SK-N-SH (cell line): ENCODE measurements around the gene MAN2A1. TPM values are rescaled to one million over a fixed set of nuclear protein-coding genes. Genes with fewer than 3 reads are reported as not detected.

Source experiments
- CTCF ChIA-PET: fragments of 300-600, 350-600 bp; formaldehyde crosslinking; extraction: SDS; loops from one replicate; lab custom pipeline; 2021; lab: Yijun Ruan, JAX
- POLR2A ChIA-PET: fragments of 350-600 bp; sonication (Branson Sonifier 250); formaldehyde crosslinking; extraction: SDS; loops from one replicate; lab custom pipeline; 2020; ENCODE audit warnings: antibody characterized with exemption, inconsistent platforms; lab: Yijun Ruan, JAX
- DNase-seq: peaks from one replicate; pipeline ENCODE4 v3.0.0; 2012
- H2AFZ ChIP-seq: fragments of 200-600 bp; sonication (generic); 2 replicates; pipeline ENCODE4 v1.8.1; 2016; ENCODE audit warnings: antibody characterized with exemption, mild to moderate bottlenecking, low read depth
- H3F3A ChIP-seq: fragments of 200-600 bp; sonication (generic); replicated peaks from 2 replicates; pipeline ENCODE3; 2016; ENCODE audit warnings: antibody characterized with exemption, mild to moderate bottlenecking; ENCODE audit not compliant: insufficient read depth
- H3K27ac ChIP-seq, 2 experiments: fragments of 200-500 bp in 1 of 2; fragments of 200-600 bp in 1 of 2; sonication (Bioruptor generic) in 1 of 2; sonication (generic), shearing (Covaris generic) in 1 of 2; 2 replicates each; pipeline versions ENCODE4 v1.5.1 to v1.6.1; 2014 to 2016; ENCODE audit warnings: low read depth in 2 of 2, inconsistent platforms in 1 of 2, low read length in 1 of 2, mild to moderate bottlenecking in 1 of 2, mixed read lengths in 1 of 2
- H3K27me3 ChIP-seq: fragments of 200-600 bp; sonication (generic), shearing (Covaris generic); 2 replicates; pipeline ENCODE4 v1.6.1; 2016; ENCODE audit warnings: mixed run types; ENCODE audit not compliant: insufficient read depth
- H3K36me3 ChIP-seq, 2 experiments: fragments of 200-500 bp in 1 of 2; fragments of 200-600 bp in 1 of 2; sonication (Bioruptor generic) in 1 of 2; sonication (generic) in 1 of 2; replicated peaks in 1 of 2; 2 replicates each; pipeline versions ENCODE3 to v1.5.1; 2014 to 2016; ENCODE audit warnings: low read length in 1 of 2, mild to moderate bottlenecking in 1 of 2; ENCODE audit not compliant: insufficient read depth in 2 of 2, control insufficient read depth in 1 of 2
- H3K4me1 ChIP-seq, 2 experiments: fragments of 200-500 bp in 1 of 2; fragments of 200-600 bp in 1 of 2; sonication (Bioruptor generic) in 1 of 2; sonication (generic), shearing (Covaris generic) in 1 of 2; 2 replicates each; pipeline versions ENCODE4 v1.5.1 to v1.6.1; 2014 to 2016; ENCODE audit warnings: low read depth in 1 of 2, low read length in 1 of 2, mixed run types in 1 of 2; ENCODE audit not compliant: insufficient read depth in 2 of 2, control insufficient read depth in 1 of 2
- H3K4me2 ChIP-seq: fragments of 200-600 bp; sonication (generic), shearing (Covaris generic); 2 replicates; pipeline ENCODE4 v1.6.1; 2017; ENCODE audit warnings: mixed run types
- H3K4me3 ChIP-seq, 2 experiments: fragments of 200-500 bp in 1 of 2; fragments of 200-600 bp in 1 of 2; sonication (Bioruptor generic) in 1 of 2; sonication (generic), shearing (Covaris generic) in 1 of 2; 2 replicates each; pipeline versions ENCODE4 v1.5.1 to v1.8.1; 2014 to 2016; ENCODE audit warnings: low read depth in 2 of 2, inconsistent platforms in 1 of 2, low read length in 1 of 2, mild to moderate bottlenecking in 1 of 2, mixed read lengths in 1 of 2, moderate library complexity in 1 of 2
- H3K79me2 ChIP-seq: fragments of 200-600 bp; sonication (generic); 2 replicates; pipeline ENCODE4 v1.8.1; 2017; ENCODE audit warnings: mild to moderate bottlenecking; ENCODE audit not compliant: insufficient read depth
- H3K9ac ChIP-seq: fragments of 200-600 bp; sonication (generic); 2 replicates; pipeline ENCODE4 v1.6.1; 2017; ENCODE audit warnings: mixed run types
- H3K9me2 ChIP-seq: fragments of 200-600 bp; sonication (generic); 2 replicates; pipeline ENCODE4 v1.6.1; 2017; ENCODE audit warnings: mixed run types
- H3K9me3 ChIP-seq: fragments of 200-600 bp; sonication (generic); 2 replicates; pipeline ENCODE4 v1.6.1; 2017; ENCODE audit warnings: mixed run types, mild to moderate bottlenecking, moderate library complexity
- H4K20me1 ChIP-seq: fragments of 200-600 bp; sonication (generic); 2 replicates; pipeline ENCODE4 v1.6.1; 2017; ENCODE audit warnings: mild to moderate bottlenecking, mixed run types; ENCODE audit not compliant: insufficient read depth
- CHD2 ChIP-seq: fragments of 150-350 bp; IDR thresholded peaks from 2 replicates; pipeline ENCODE4 v1.6.1; 2018; ENCODE audit warnings: low read length; ENCODE audit not compliant: partially characterized antibody
- ELF1 ChIP-seq: IDR thresholded peaks from 2 replicates; pipeline ENCODE4 v1.4.0; 2012
- EP300 ChIP-seq, 2 experiments: IDR thresholded peaks; 2 replicates each; pipeline versions ENCODE4 v1.4.0 to v1.6.1; 2012; ENCODE audit warnings: borderline replicate concordance in 1 of 2, low read depth in 1 of 2, low read length in 1 of 2
- FOXJ3 ChIP-seq: sonication (generic); formaldehyde crosslinking; IDR thresholded peaks from 2 replicates; pipeline ENCODE4 v1.5.1; 2020; ENCODE audit warnings: mild to moderate bottlenecking, missing genetic modification reagents
- GABPA ChIP-seq: IDR thresholded peaks from 2 replicates; pipeline ENCODE4 v1.4.0; 2012; ENCODE audit warnings: low read depth, mild to moderate bottlenecking
- NFIC ChIP-seq: IDR thresholded peaks from 2 replicates; pipeline ENCODE4 v1.4.0; 2012; ENCODE audit warnings: borderline replicate concordance
- NRF1 ChIP-seq: IDR thresholded peaks from 2 replicates; pipeline ENCODE4 v1.6.1; 2012; ENCODE audit warnings: low read depth, mild to moderate bottlenecking, low read length
- TEAD4 ChIP-seq: IDR thresholded peaks from 2 replicates; pipeline ENCODE4 v1.4.0; 2012; ENCODE audit warnings: mild to moderate bottlenecking, borderline replicate concordance; ENCODE audit not compliant: insufficient read depth
- WGBS: methylation state at CpG from one replicate; pipeline ENCODE4 v1.1.6; 2017; ENCODE audit warnings: low lambda C conversion rate; 5-methylcytosine and 5-hydroxymethylcytosine counted together
- polyA plus RNA-seq, 3 experiments: library from polyadenylated mRNA; depleted of rRNA; stranded (reverse); fragments of >200 nt; gene quantifications; 2 replicates each; pipeline ENCODE4 v1.2.3, GENCODE V29; 2012
- TF ChIP-seq, protein P1 (sequence below): fragments of 150-350 bp; IDR thresholded peaks from 2 replicates; pipeline ENCODE4 v1.6.1; 2017; ENCODE audit warnings: antibody characterized with exemption, low read length, low read depth, borderline replicate concordance
- TF ChIP-seq, protein P2 (sequence below): fragments of 200-600 bp; sonication (generic); IDR thresholded peaks from 2 replicates; pipeline ENCODE4 v1.6.1; 2017; ENCODE audit warnings: antibody characterized with exemption, mild to moderate bottlenecking, moderate library complexity
- TF ChIP-seq, protein P3 (sequence below): IDR thresholded peaks from 2 replicates; pipeline ENCODE4 v1.4.0; 2012; ENCODE audit warnings: low read depth, borderline replicate concordance
- TF ChIP-seq, protein P4 (sequence below): IDR thresholded peaks from 2 replicates; pipeline ENCODE4 v1.6.1; 2012; ENCODE audit warnings: mild to moderate bottlenecking, low read depth, low read length, moderate library complexity
- TF ChIP-seq, protein P5 (sequence below): IDR thresholded peaks from 2 replicates; pipeline ENCODE4 v1.4.0; 2012; ENCODE audit warnings: low read depth, borderline replicate concordance

The MAN2A1 gene
- polyA plus RNA-seq, 1 of the 3 experiments (the other 2 are of a cell fraction), result 19.7 TPM

DNA sequence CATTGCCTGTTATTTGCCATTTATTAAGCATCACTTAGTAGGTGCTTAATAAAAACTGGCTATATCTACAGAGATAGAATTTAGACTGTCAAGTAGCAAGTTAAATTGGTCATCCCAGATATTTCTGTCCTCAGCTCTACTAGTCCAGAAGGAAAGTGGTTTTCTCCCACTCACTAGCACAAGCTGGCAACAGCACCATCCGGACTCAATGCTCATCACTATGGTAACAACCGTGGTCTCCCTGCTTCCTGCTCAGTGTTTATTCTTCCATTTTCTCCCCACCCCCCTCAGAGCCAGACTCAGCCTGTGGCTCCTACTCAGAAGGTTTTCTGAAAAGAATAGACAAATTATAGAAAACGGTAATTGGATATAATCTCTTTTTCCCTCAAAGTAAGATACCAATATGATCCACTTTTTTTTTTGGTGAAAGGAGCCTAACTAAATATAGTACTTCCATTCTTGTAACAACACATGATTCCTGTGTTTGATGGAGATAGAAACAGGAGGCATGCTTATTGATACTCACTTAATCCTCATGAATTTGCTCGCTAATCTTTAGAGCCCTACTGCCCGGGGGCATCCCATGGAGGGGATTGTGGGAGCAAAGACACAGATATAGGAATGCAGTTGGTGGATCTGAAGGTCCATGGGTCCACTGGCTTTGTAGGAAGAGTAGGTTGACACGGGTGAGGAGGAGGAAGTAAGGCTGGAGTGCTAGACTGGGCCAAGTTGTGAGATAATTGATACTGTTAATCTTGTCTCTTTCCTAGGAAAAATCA is 191.4 kb downstream of the MAN2A1 start:
- WGBS, result 82% methylated on average over 6 of the region's 6 CpGs
- Histone ChIP-seq H2AFZ (no peak overlapping the region), H3F3A (peaks cover 4% of the 10 kb centered on the region), H3K9me2 (no peaks in the 10 kb centered on the region), H3K4me3 (no peak overlapping the region), H3K27ac (no peak overlapping the region), H3K36me3 (no peaks in the 10 kb centered on the region), H3K9me3 (no peaks in the 10 kb centered on the region), H3K9ac (no peak overlapping the region), H3K4me2 (no peak overlapping the region), H3K27me3 (no peaks in the 10 kb centered on the region), H3K4me1 (no peaks in the 10 kb centered on the region; a peak in 1 of 4 replicates), H4K20me1 (no peaks in the 10 kb centered on the region), H3K79me2 (no peaks in the 10 kb centered on the region)
- CTCF ChIA-PET, result interaction anchor here (1.3 kb wide), 1 partner anchor 11 kb away, joined by 3 read pairs; no protein-coding TSS in a partner anchor
- DNase-seq, result no peak
- TF ChIP-seq, protein P1, sequence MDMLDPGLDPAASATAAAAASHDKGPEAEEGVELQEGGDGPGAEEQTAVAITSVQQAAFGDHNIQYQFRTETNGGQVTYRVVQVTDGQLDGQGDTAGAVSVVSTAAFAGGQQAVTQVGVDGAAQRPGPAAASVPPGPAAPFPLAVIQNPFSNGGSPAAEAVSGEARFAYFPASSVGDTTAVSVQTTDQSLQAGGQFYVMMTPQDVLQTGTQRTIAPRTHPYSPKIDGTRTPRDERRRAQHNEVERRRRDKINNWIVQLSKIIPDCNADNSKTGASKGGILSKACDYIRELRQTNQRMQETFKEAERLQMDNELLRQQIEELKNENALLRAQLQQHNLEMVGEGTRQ, result no peak
- TF ChIP-seq ELF1, result no peak
- TF ChIP-seq NFIC, result no peak
- TF ChIP-seq, protein P2, sequence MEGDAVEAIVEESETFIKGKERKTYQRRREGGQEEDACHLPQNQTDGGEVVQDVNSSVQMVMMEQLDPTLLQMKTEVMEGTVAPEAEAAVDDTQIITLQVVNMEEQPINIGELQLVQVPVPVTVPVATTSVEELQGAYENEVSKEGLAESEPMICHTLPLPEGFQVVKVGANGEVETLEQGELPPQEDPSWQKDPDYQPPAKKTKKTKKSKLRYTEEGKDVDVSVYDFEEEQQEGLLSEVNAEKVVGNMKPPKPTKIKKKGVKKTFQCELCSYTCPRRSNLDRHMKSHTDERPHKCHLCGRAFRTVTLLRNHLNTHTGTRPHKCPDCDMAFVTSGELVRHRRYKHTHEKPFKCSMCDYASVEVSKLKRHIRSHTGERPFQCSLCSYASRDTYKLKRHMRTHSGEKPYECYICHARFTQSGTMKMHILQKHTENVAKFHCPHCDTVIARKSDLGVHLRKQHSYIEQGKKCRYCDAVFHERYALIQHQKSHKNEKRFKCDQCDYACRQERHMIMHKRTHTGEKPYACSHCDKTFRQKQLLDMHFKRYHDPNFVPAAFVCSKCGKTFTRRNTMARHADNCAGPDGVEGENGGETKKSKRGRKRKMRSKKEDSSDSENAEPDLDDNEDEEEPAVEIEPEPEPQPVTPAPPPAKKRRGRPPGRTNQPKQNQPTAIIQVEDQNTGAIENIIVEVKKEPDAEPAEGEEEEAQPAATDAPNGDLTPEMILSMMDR, result no peak
- POLR2A ChIA-PET, result no interaction called here

DNA sequence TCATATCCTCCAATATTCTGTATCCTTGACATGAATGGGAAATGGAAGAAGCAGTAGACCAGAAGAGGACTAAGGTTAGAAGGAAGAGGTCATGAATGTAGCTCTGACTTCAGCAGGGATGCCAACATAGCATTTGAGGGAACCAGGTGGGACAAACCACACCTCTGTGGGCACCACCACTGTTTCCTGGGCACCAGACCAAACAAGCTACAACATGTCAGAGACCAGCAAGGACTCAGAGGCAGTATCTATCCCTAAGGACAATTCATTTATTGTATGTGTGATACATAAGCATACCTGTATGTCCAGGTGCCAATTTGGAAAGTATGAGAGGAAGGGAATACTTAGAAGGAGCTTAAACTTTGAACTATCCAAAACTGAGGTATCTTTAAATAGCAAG is 192.8 kb downstream of the MAN2A1 start:
- Histone ChIP-seq H3K4me2 (no peak overlapping the region), H3K9me3 (no peaks in the 10 kb centered on the region), H3K27me3 (no peaks in the 10 kb centered on the region), H3K4me1 (no peaks in the 10 kb centered on the region), H3K4me3 (no peak overlapping the region), H3F3A (no peaks in the 10 kb centered on the region), H3K36me3 (no peaks in the 10 kb centered on the region), H3K27ac (no peak overlapping the region), H3K9me2 (no peaks in the 10 kb centered on the region), H4K20me1 (no peaks in the 10 kb centered on the region), H2AFZ (no peak overlapping the region), H3K79me2 (no peaks in the 10 kb centered on the region), H3K9ac (no peak overlapping the region)
- ChIA-PET POLR2A (no interaction called here), CTCF (no interaction called here)
- DNase-seq, result no peak
- TF ChIP-seq, protein P3, sequence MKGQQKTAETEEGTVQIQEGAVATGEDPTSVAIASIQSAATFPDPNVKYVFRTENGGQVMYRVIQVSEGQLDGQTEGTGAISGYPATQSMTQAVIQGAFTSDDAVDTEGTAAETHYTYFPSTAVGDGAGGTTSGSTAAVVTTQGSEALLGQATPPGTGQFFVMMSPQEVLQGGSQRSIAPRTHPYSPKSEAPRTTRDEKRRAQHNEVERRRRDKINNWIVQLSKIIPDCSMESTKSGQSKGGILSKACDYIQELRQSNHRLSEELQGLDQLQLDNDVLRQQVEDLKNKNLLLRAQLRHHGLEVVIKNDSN, result no peak
- TF ChIP-seq EP300 (IDR thresholded peaks at IDR 0.05; ENCODE audit: borderline replicate concordance in 1 of 2, low read depth in 1 of 2, low read length in 1 of 2) (no peak), GABPA (no peak), TEAD4 (no peak), CHD2 (no peak), ELF1 (no peak), FOXJ3 (CRISPR knock-in tag) (no peak), NRF1 (no peak)
- TF ChIP-seq, protein P4, sequence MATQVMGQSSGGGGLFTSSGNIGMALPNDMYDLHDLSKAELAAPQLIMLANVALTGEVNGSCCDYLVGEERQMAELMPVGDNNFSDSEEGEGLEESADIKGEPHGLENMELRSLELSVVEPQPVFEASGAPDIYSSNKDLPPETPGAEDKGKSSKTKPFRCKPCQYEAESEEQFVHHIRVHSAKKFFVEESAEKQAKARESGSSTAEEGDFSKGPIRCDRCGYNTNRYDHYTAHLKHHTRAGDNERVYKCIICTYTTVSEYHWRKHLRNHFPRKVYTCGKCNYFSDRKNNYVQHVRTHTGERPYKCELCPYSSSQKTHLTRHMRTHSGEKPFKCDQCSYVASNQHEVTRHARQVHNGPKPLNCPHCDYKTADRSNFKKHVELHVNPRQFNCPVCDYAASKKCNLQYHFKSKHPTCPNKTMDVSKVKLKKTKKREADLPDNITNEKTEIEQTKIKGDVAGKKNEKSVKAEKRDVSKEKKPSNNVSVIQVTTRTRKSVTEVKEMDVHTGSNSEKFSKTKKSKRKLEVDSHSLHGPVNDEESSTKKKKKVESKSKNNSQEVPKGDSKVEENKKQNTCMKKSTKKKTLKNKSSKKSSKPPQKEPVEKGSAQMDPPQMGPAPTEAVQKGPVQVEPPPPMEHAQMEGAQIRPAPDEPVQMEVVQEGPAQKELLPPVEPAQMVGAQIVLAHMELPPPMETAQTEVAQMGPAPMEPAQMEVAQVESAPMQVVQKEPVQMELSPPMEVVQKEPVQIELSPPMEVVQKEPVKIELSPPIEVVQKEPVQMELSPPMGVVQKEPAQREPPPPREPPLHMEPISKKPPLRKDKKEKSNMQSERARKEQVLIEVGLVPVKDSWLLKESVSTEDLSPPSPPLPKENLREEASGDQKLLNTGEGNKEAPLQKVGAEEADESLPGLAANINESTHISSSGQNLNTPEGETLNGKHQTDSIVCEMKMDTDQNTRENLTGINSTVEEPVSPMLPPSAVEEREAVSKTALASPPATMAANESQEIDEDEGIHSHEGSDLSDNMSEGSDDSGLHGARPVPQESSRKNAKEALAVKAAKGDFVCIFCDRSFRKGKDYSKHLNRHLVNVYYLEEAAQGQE, result no peak
- TF ChIP-seq, protein P5, sequence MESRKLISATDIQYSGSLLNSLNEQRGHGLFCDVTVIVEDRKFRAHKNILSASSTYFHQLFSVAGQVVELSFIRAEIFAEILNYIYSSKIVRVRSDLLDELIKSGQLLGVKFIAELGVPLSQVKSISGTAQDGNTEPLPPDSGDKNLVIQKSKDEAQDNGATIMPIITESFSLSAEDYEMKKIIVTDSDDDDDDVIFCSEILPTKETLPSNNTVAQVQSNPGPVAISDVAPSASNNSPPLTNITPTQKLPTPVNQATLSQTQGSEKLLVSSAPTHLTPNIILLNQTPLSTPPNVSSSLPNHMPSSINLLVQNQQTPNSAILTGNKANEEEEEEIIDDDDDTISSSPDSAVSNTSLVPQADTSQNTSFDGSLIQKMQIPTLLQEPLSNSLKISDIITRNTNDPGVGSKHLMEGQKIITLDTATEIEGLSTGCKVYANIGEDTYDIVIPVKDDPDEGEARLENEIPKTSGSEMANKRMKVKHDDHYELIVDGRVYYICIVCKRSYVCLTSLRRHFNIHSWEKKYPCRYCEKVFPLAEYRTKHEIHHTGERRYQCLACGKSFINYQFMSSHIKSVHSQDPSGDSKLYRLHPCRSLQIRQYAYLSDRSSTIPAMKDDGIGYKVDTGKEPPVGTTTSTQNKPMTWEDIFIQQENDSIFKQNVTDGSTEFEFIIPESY, result no peak
